WTC11 (cell line): ENCODE data around the gene MED10. TPM values are rescaled to one million over a fixed set of nuclear protein-coding genes. Genes with fewer than 3 reads are reported as not detected.

Source experiments
- ATAC-seq: fragments of 200-7000 bp; cut with Tn5 transposase; 2 replicates; pipeline ENCODE4 v1.10.0; 2021; ENCODE audit warnings: mild to moderate bottlenecking, moderate library complexity
- CTCF ChIA-PET: fragments of 300-600 bp; sonication (Branson Sonifier 250); formaldehyde crosslinking; loops from one replicate; lab custom pipeline; 2021; ENCODE audit warnings: antibody characterized with exemption; lab: Charles Lee
- POLR2A ChIA-PET: fragments of 350-600 bp; sonication (Branson Sonifier 250); formaldehyde crosslinking; loops from one replicate; lab custom pipeline; 2021; ENCODE audit warnings: antibody characterized with exemption; lab: Charles Lee
- DNase-seq: peaks from one replicate; pipeline ENCODE4 v3.0.0; 2021; ENCODE audit warnings: low spot score
- H3K27ac Mint-ChIP-seq: 2 replicates; pipeline ENCODE4 v1.8.0; 2021; ENCODE audit warnings: mixed read lengths
- H3K27me3 Mint-ChIP-seq: 2 replicates; pipeline ENCODE4 v1.8.0; 2021; ENCODE audit warnings: low read depth, mild to moderate bottlenecking, moderate library complexity, mixed read lengths
- H3K36me3 Mint-ChIP-seq: 2 replicates; pipeline ENCODE4 v1.8.0; 2021; ENCODE audit warnings: mixed read lengths
- H3K4me1 Mint-ChIP-seq: 2 replicates; pipeline ENCODE4 v1.8.0; 2022; ENCODE audit warnings: mixed read lengths
- H3K4me3 Mint-ChIP-seq: 2 replicates; pipeline ENCODE4 v1.8.0; 2021; ENCODE audit warnings: mild to moderate bottlenecking, moderate library complexity, mixed read lengths
- H3K9me3 Mint-ChIP-seq: 2 replicates; pipeline ENCODE4 v1.8.0; 2021; ENCODE audit warnings: mixed read lengths
- ARID4B ChIP-seq: sonication (generic); formaldehyde crosslinking; IDR thresholded peaks from 2 replicates; pipeline ENCODE4 v1.8.0; 2023; ENCODE audit warnings: missing genetic modification reagents, mild to moderate bottlenecking, borderline replicate concordance
- ATF3 ChIP-seq: sonication (generic); formaldehyde crosslinking; conservative IDR thresholded peaks from 2 replicates; pipeline ENCODE4 v1.8.1; 2022; ENCODE audit warnings: mild to moderate bottlenecking, missing genetic modification reagents
- CREM ChIP-seq: sonication (generic); formaldehyde crosslinking; IDR thresholded peaks from 2 replicates; pipeline ENCODE4 v1.8.1; 2022; ENCODE audit warnings: mild to moderate bottlenecking, missing genetic modification reagents, moderate library complexity
- E2F5 ChIP-seq: sonication (generic); formaldehyde crosslinking; IDR thresholded peaks from 2 replicates; pipeline ENCODE4 v1.8.1; 2022; ENCODE audit warnings: mild to moderate bottlenecking, moderate library complexity, missing genetic modification reagents
- ERG ChIP-seq: fragments of 250-450 bp; sonication (Bioruptor Pico); IDR thresholded peaks from 2 replicates; pipeline ENCODE4 v1.8.0; 2021; ENCODE audit warnings: mild to moderate bottlenecking
- IRF1 ChIP-seq: sonication (generic); formaldehyde crosslinking; IDR thresholded peaks from 2 replicates; pipeline ENCODE4 v1.8.0; 2023; ENCODE audit warnings: missing genetic modification reagents
- MAX ChIP-seq: sonication (generic); formaldehyde crosslinking; IDR thresholded peaks from 2 replicates; pipeline ENCODE4 v1.8.0; 2022; ENCODE audit warnings: mild to moderate bottlenecking, missing genetic modification reagents
- MXD4 ChIP-seq: fragments of 250-450 bp; sonication (Bioruptor Pico); IDR thresholded peaks from 2 replicates; pipeline ENCODE4 v1.8.0; 2021; ENCODE audit warnings: mild to moderate bottlenecking, moderate library complexity, borderline replicate concordance
- RORB ChIP-seq: fragments of 250-450 bp; sonication (Bioruptor Pico); IDR thresholded peaks from 2 replicates; pipeline ENCODE4 v1.9.0; 2021; ENCODE audit warnings: mild to moderate bottlenecking
- SOX15 ChIP-seq: fragments of 250-450 bp; sonication (Bioruptor Pico); IDR thresholded peaks from 2 replicates; pipeline ENCODE4 v1.9.0; 2021; ENCODE audit warnings: mild to moderate bottlenecking
- STAT6 ChIP-seq: sonication (generic); formaldehyde crosslinking; conservative IDR thresholded peaks from 2 replicates; pipeline ENCODE4 v1.8.1; 2023; ENCODE audit warnings: mild to moderate bottlenecking, low read depth, missing genetic modification reagents, moderate library complexity
- TCF7 ChIP-seq: sonication (generic); formaldehyde crosslinking; IDR thresholded peaks from 2 replicates; pipeline ENCODE4 v1.8.0; 2022; ENCODE audit warnings: mild to moderate bottlenecking, low read depth, missing genetic modification reagents, moderate library complexity
- TP53 ChIP-seq: sonication (generic); formaldehyde crosslinking; IDR thresholded peaks from 2 replicates; pipeline ENCODE4 v1.8.1; 2023; ENCODE audit warnings: mild to moderate bottlenecking, missing genetic modification reagents
- USF2 ChIP-seq: sonication (generic); formaldehyde crosslinking; IDR thresholded peaks from 2 replicates; pipeline ENCODE4 v1.8.1; 2023; ENCODE audit warnings: mild to moderate bottlenecking, missing genetic modification reagents, moderate library complexity
- ZNF138 ChIP-seq: sonication (generic); formaldehyde crosslinking; conservative IDR thresholded peaks from 2 replicates; pipeline ENCODE4 v1.8.1; 2022; ENCODE audit warnings: mild to moderate bottlenecking, moderate library complexity, missing genetic modification reagents
- ZNF512 ChIP-seq: sonication (generic); formaldehyde crosslinking; IDR thresholded peaks from 2 replicates; pipeline ENCODE4 v1.8.1; 2022; ENCODE audit warnings: missing genetic modification reagents, borderline replicate concordance
- ZNF532 ChIP-seq: fragments of 250-450 bp; sonication (Bioruptor Pico); IDR thresholded peaks from 2 replicates; pipeline ENCODE4 v1.9.0; 2021; ENCODE audit warnings: mild to moderate bottlenecking, borderline replicate concordance
- total RNA-seq: library from RNA; stranded (reverse); gene quantifications from 3 replicates; pipeline ENCODE4 v1.2.3, GENCODE V29; 2021

The MED10 gene
- total RNA-seq, 1 experiment from 2014 or later, result 17.2 TPM

GRCh38 chr5:6386271-6386670 is 7.9 kb upstream of the MED10 start:
- CTCF ChIA-PET, result interaction anchor here (1.7 kb wide), 1 partner anchor 49 kb away, joined by 6 read pairs; no protein-coding TSS in a partner anchor
- H3K4me3 Mint-ChIP-seq, result no peak overlapping the region
- TF ChIP-seq USF2 (no peak), CREM (CRISPR knock-in tag) (no peak), ZNF532 (no peak), MAX (CRISPR knock-in tag) (no peak), ZNF138 (CRISPR knock-in tag) (no peak), TCF7 (CRISPR knock-in tag) (no peak), IRF1 (CRISPR knock-in tag) (no peak), MXD4 (CRISPR knock-in tag) (no peak), RORB (no peak), E2F5 (CRISPR knock-in tag) (no peak), TP53 (CRISPR knock-in tag) (no peak), ATF3 (CRISPR knock-in tag) (no peak)

GRCh38 chr5:6384856-6385255 is 6.5 kb upstream of the MED10 start:
- DNase-seq, result no peak
- peaks cover under 1% of the 10 kb centered on the region; the same call in 1 of the 2 replicates for H3K27me3 Mint-ChIP-seq
- no peak for ATAC-seq
- CTCF ChIA-PET, result no interaction called here
- TF ChIP-seq ARID4B, result no peak
- no peak for TF ChIP-seq STAT6 (CRISPR knock-in tag)
- TF ChIP-seq ERG, result no peak
- TF ChIP-seq ZNF512, result no peak
- TF ChIP-seq SOX15, result no peak
- TF ChIP-seq, all 79 proteins: peak for 0
- Mint-ChIP-seq H3K9me3 (no peaks in the 10 kb centered on the region), H3K27ac (no peak overlapping the region), H3K36me3 (no peaks in the 10 kb centered on the region), H3K4me3 (no peak overlapping the region), H3K4me1 (peaks cover 8% of the 10 kb centered on the region)
- POLR2A ChIA-PET, result no interaction called here

More at GRCh38 chr5:6386271-6386670, 7.9 kb upstream of the MED10 start:
- POLR2A ChIA-PET, result interaction anchor here (0.5 to 0.6 kb wide), 3 partner anchors 21 to 126 kb away, joined by 3 read pairs; no protein-coding TSS in a partner anchor
- H3K27me3 Mint-ChIP-seq, result peaks cover 7% of the 10 kb centered on the region; the same call in 1 of the 2 replicates
- no peaks in the 10 kb centered on the region; the same call in 1 of the 2 replicates for H3K9me3 Mint-ChIP-seq
- H3K36me3 Mint-ChIP-seq, result no peaks in the 10 kb centered on the region
- ATAC-seq (no peak), DNase-seq (no peak)
- H3K4me1 Mint-ChIP-seq, result peaks cover 8% of the 10 kb centered on the region
- H3K27ac Mint-ChIP-seq, result no peak overlapping the region
